Measurements from ENCODE around the gene BCO1.

The BCO1 gene

DNA sequence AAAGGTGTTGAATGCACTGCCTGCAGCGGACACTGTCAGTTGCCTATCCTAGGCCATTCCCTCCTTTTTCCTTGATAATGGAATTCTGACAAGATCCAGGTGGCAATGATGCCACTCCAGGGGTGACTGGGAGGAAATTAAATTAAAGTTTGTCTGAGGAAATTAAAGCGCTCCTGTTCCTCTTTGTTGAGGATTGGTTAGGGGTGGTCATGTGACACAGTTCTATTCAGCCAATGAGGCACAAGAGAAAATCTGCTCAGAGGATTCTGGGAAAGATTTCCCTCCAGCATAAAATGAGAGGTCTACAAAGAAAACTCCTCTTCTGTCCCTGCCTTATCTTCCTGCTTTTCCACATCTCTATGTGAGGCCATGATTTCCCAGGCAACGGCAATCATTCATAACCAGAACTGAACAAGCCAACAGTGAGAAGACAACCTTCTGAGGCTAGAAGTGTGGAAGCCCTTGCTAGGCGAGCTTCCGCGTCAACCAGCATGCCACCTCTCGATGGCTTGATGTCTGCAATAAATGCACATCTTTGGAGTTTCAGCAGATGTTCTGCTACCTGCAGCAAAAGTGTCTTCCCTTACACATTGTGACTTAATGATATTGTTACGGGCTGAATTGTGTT is 5.6 kb upstream of the BCO1 start:
- TF ChIP-seq, protein P1, sequence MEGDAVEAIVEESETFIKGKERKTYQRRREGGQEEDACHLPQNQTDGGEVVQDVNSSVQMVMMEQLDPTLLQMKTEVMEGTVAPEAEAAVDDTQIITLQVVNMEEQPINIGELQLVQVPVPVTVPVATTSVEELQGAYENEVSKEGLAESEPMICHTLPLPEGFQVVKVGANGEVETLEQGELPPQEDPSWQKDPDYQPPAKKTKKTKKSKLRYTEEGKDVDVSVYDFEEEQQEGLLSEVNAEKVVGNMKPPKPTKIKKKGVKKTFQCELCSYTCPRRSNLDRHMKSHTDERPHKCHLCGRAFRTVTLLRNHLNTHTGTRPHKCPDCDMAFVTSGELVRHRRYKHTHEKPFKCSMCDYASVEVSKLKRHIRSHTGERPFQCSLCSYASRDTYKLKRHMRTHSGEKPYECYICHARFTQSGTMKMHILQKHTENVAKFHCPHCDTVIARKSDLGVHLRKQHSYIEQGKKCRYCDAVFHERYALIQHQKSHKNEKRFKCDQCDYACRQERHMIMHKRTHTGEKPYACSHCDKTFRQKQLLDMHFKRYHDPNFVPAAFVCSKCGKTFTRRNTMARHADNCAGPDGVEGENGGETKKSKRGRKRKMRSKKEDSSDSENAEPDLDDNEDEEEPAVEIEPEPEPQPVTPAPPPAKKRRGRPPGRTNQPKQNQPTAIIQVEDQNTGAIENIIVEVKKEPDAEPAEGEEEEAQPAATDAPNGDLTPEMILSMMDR (conservative IDR thresholded peaks at IDR 0.05): no peak
- no peak overlapping the region for H3K27ac ChIP-seq

DNA sequence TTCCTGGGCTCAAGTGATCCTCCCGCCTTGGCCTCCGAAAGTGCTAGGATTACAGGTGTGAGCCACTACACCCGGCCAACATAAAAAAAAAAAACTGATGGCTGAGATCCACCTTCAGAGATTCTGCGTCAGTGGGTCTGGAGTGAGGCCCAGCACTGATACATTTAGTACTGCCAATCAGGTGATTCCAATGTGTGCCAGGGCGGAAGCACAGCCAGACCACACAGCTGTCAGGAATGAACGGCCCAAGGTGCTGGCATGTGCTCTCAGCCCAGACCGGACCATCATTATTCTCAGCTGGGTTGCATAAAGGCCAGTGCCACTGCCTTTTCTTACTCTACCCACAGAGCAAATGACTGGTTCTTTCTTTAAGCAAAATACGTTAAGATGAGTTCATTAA is 1.2 kb upstream of the BCO1 start:
- TF ChIP-seq, protein P1 (conservative IDR thresholded peaks at IDR 0.05): no peak
- peak overlapping the region; percentile 82 for H3K27ac ChIP-seq

DNA sequence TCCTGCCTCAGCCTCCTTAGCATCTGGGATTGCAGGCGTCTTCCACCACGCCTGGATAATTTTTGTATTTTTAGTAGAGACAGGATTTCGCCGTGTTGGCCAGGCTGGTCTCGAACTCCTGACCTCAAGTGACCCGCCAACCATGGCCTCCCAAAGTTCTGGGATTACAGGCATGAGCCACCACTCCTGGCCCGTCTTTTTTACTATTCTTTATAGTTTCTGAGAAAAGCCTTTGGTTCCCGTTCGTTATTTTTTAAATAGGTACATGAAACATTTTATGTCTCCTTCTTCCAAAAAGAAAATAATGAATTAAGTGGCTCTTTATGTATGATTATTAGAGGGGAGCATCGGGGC is 570 bp upstream of the BCO1 start:
- peak overlapping the region; percentile 82 for H3K27ac ChIP-seq
- TF ChIP-seq, protein P1 (conservative IDR thresholded peaks at IDR 0.05): no peak

DNA sequence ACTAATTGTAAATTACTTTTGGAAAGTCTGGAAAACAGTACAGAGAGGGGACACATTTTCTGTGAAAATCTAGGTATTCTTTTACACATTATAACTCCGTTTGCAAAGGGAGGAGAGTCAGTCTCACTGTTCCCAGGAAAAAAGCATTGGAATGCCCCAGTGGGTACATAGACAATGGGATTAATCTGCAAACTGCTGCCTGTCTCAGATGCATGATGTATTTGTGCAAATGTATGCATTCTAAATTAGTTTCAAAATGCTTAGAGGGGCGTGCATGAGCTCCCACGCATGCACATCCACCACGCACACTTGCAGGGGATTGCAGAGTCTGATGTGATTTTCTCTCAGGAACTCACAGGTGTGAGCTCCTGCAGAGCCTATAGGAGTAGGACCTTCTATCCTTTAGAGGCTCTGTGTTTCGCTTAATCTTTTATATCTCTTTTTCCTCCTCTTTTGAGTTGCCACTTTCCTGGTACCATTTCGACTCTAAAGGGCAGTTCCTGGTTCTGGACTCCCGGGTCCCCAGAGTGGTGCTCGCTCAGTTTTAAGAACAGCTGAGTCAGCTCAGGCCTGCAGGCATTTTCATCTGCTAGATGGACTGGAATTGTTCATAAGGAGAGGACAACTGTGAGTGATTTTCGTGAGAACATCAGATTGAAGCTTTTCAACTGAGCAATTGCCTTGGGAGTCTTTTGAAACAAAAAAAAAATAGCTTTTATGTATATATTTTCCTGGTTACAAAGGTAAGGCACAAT is 1.1 kb downstream of the BCO1 start:
- TF ChIP-seq, protein P1 (conservative IDR thresholded peaks at IDR 0.05): no peak

DNA sequence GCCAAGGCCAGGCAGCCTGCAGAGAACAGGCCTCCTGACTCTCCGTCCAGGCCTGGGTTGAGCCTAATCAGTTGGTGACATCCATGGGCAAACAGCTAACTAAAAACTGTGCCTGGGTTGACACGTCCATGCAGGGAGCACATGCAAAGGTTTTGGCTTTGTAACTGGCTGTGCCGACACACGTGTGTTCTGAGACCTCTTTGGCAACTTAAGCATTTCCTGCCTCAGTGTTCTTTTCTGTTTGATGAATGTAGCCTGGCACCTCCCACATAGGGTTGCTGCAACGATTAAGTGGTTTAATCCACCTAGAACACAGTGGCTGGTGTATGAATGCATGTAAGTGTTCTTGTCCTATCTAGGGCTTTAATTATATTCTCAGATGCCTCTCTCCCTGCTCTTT is 3.2 kb downstream of the BCO1 start:
- TF ChIP-seq, protein P1 (conservative IDR thresholded peaks at IDR 0.05): no peak
- H3K27ac ChIP-seq: no peak overlapping the region

More for the DNA sequence above, 1.1 kb downstream of the BCO1 start:
- H3K27ac ChIP-seq: peak overlapping the region; percentile 82

DNA sequence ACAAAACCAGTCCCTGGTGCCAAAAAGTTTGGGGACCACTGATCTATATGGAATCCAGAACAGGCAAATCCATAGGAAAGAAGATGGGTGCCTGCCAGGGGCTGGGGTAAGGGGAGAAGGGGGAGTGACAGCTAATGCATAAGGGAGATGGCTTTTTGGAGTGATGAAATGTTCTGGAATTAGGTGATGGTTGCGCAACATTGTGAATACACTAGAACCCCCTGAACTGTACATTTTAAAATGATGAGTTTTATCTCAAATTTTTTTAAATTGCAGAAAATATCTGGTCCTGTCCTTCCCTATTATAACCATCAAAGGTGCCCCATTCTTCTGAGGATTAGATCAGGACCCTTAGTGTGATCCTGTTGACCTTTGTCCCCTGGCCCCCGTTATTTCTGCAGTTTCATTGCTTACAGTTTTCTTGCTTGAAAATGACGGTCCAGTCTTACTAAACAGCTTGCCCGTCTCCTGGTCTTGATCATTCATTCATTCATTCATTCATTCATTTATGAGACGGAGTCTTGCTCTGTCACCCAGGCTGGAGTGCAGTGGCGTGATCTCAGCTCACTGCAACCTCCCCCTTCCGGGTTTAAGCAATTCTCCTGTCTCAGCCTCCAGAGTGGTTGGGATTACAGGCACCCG is 4.6 kb downstream of the BCO1 start:
- H3K27ac ChIP-seq: no peak overlapping the region
- TF ChIP-seq, protein P1 (conservative IDR thresholded peaks at IDR 0.05): no peak

DNA sequence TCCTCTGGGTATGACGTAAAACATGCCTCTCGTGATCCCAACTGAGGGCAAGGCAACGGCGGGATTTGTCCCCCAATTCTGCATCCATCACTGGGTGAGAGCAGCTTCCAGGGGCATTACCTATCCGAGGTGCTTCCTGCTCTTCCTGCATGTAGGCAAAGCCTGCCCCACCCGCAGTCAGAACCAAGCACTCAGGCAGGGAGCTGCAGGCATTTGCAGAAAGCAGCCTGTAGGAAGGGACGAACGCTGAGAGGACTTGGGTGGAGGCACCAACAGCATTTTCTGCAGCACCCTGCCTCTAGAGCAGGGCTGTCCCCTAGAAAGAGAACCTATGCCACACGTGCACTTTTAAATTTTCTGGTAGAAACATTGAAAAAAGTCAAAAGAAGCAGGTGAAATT is 5.5 kb downstream of the BCO1 start:
- TF ChIP-seq, protein P1 (conservative IDR thresholded peaks at IDR 0.05): no peak
- H3K27ac ChIP-seq: no peak overlapping the region

Data from VCaP (cell line).